Amniotic epithelial cell (primary cell): ENCODE results near the gene BEST3.
"Not testable (repeated sequence)": the region's sequence is repeated elsewhere in the genome, so short reads cannot be mapped to it uniquely, and the experiment has no call there.

Source experiments
- DNase-seq: peaks from one replicate; pipeline ENCODE4 v3.0.0-alpha.2; 2010; ENCODE audit warnings: low read depth

BEST3 gene

DNA sequence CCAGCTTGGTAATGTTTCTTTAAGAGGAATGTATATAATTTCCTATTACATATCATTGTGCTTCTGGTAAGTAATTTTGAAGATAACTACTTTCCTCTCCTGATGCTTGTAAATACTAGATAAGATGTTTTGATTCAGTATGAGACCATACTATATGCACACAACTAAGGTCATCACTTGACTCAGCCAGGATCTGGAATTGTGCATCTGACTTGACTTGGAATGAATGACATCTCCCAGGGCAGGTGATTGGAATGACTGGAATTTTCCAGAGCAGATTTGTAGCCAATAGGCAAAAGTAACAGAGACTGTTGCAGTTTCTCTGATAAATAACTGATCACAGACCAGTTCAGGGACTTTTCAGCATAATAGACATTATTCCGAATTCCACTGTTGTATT lies 11.1 kb downstream of the BEST3 start:
- DNase-seq = peak; percentile 66

GRCh38 chr12:69687390-69687789 lies 11.7 kb downstream of the BEST3 start:
- peak; percentile 69 for DNase-seq

DNA sequence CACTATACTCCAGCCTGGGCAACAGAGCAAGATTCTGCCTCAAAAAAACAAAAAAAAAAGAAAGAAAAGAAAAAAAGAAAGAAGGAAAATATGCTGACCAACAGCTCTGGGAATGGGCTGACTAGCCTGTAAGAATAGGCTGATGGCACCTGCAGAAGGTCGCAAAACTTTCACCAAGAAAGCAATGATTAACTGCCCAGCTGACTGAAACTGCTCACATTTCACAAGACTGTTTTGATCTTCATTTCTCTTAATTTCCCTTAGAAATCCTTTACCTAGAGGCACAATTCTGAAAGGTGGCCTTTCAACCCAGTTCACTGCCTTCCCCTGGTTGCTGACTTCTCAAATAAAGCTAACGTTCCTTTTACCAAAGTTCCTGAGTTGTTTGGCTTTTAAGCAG lies 12.4 kb downstream of the BEST3 start:
- peak; percentile 9 for DNase-seq

GRCh38 chr12:69685810-69686209 lies 13.3 kb downstream of the BEST3 start:
- DNase-seq = peak; percentile 39

- DNase-seq = no peak
These were observed 14.6 kb downstream of the BEST3 start for GRCh38 chr12:69684466-69684865.

DNA sequence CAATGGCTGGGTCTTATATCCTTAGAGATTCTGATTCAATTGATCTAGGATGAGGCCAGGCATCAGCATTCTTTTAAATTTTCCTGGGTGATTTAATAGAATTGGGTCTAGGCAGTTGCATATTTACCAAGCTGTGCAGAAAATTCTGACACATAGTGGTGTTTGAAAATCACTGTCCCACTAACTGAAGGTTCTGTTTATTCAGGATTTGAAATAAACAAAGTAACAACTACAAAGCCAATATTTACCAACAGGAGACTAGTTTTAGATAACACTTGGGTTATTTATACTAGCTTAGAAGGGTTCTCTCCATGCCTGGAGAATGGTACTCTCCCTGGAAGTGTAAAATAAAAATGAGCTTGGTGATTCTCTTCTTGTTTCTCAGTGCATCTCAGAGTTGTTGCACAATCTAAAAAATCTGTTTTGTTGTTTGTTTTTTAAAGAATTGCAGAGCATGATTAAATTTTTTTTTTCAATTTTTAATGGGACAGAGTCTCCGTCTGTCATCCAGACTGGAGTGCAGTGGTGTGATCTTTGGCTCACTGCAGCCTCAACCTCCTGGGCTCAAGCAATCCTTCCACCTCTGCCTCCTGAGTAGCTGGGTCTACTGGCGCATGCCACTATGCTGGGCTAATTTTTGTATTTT lies 16.9 kb downstream of the BEST3 start:
- DNase-seq = no peak

- no peak for DNase-seq
These were observed 20.0 kb downstream of the BEST3 start for GRCh38 chr12:69679119-69679518.

DNA sequence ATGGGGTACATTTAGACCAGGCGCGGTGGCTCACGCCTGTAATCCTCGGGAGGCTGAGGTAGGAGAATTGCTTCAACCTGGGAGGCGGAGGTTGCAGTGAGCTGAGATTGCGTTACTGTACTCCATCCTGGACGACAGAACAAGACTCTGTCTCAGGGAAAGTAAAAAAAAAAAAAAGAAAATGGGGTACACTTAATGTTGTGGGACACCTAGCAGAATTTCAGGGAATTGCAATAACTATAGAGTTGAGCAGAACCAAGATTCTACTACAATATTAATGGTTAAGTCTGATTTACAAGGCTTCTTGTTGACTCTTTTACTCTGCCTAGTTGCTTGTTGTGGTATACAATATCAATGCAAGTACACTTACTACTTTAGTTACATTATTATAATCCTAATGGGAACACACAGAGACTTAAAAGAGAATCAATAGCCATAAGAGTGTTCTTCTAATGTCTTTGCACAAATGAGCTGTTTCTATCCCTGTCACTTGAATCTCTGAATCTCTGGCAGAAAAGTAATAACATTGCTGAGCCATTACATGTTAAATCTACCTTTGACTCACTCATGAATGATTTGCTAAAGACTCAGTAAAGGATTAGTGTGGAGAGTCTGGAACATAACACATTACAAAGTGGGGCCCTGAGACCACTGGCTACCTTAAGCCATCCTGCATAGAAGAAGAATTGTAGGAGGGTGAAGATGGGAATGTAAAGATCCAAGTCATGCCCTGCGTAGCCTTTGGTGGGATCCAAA lies 22.7 kb downstream of the BEST3 start:
- peak; percentile 52 for DNase-seq

DNA sequence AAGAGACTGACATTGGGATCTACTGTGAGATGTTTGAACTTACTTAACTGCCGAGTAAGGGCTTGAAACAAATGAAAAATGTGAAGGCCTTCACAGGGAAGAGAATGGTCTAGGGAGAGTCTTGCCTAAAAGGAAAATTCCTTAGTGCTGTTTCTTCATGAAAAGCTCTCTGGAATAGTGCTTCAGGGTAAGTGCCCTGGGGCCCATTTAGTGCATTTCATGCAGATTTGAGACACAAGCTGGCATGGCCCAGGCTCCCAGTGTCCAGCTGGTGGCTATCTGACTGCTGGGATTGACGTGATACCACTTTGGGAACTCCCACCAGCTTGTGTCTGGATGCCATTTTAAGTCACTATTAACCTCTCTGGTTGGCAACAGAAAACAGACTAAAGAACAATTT lies 26.9 kb downstream of the BEST3 start:
- DNase-seq = no peak

- no peak for DNase-seq
These were observed 27.5 kb downstream of the BEST3 start for GRCh38 chr12:69671597-69671996.

DNA sequence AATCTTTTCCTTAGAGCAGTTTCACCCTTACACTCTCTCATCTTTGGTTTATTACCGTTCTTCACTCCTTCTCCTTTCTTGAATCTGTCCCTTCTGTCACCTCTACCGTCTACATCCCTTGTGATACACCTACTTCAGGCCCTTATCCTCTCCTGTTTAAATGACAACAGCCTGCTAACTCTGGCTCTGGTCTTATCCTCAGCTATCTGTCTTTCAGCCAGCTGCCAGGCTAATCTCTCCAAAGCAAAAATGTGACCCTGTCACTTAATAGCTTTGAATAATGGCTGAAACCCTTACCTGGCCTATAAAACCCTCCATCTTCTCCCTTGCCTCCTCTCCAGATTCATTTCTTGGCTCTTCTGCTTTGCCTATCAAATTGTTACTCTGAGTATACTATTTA lies 32.3 kb downstream of the BEST3 start:
- DNase-seq = no peak

GRCh38 chr12:69664930-69665377 lies 34.1 kb downstream of the BEST3 start:
- DNase-seq = not testable (repeated sequence)

GRCh38 chr12:69663726-69664125 lies 35.4 kb downstream of the BEST3 start:
- no peak for DNase-seq

DNA sequence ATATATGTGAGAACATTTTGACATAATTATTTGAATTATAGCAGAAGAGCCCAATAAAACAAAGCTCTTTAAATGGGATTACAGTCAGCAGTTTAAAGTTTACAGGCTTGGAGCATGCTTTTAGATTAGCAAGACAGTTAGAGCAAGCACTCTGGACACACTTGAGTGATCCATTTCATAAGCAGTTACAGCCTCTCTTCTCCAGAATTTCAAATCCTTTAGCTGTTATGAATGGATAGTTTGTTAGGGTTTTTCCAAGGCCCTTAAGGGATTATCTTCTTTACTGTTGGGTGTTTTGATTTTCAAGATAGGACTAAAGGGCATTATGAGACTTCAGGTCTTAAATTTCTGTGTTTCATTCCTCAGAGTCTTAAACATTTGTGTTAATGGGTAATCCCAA lies 36.3 kb downstream of the BEST3 start:
- no peak for DNase-seq

DNA sequence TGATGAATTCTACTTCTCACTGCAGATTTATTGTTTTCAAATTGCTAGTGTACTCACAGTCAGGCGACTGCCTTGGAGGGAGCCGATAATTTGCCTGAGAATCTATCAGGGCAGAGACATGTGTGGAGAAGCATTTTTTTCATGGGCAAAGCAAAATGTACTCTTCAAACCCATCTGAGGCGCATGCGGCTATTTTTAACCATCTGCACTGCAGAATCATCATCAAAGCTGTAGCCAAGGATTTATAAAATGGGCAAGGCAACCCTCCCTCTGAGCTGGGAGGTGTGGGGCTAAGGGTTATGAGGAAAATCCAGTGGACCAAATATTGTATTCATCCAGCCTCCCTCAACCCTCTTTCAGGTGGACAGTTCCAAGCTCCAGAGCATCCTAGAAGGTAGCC lies 37.7 kb downstream of the BEST3 start:
- DNase-seq = no peak

GRCh38 chr12:69660164-69660863 lies 38.8 kb downstream of the BEST3 start:
- DNase-seq = no peak

DNA sequence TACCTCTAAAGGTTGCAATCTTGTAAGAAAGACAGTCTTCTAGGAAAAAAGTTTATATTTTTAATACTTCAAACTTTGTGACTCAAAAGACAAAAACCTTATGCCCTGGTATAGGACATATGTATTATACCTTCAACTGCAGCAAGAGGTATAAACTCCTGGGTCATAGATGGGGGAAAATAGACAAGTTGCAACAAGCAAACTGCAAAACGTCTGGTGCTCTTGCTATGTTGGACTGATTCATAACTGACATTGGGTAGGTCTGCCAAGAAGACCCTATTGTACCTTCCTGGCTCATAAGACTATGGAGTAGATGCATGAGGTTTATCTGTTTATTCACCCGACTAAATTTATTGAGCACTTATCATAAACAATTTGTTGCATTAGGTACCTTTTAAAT lies 40.9 kb downstream of the BEST3 start:
- DNase-seq = no peak

- DNase-seq = peak; percentile 75
These were observed 41.5 kb downstream of the BEST3 start for GRCh38 chr12:69657376-69658137.

DNA sequence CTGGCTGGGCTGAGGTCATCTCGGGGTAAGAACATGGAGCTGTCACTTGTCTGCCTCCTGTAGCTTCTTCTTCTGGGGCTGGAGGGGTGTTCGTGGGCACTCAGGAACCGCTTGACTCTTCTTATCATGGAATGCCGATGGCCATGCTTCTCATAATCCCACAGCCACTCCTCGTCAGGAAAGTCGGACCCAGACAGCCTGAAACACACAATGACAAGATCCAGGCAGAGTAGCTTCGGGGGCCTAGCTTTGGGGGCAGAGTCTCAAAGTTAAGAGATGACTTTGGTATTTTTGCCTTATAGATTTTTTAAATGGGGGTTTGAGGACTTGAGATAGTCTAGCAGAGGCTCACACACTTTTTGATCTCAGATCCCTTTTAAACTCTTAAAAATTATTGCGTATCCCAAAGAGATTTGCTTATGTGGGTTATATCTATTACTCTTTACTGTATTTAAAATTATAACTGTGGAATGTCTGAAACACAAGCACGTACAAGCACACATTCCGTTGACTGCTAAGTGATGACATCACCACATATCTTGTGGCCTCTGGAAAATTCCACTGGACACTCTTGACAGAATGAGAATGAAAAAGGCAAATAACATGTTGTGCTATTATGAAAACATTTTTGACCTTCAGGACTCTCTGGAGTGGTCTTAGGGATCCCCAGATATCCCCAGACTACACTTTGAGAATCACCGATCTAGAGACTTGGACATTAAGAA lies 43.3 kb downstream of the BEST3 start:
- peak; percentile 94 for DNase-seq

- DNase-seq = peak; percentile 42
These were observed 45.4 kb downstream of the BEST3 start for GRCh38 chr12:69653703-69654102.

DNA sequence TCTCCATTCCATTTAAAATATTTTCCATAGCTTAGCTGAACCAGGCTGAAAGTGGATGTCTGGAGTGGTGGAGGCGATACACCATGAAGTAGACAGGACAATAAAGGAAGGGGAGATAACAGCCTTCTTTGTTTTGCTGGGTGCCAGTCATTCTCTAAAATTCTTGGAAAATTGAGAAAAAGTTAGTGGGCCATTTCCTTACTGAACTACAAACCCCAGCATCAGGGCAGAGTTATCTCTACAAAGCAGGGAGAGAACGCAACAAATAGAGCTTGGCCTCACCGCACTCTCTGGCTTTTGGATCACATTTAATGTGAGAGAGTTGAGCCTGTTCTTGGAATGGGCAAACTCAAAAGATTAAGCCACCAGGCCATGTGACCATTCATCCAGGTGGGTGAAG lies 47.2 kb downstream of the BEST3 start:
- no peak for DNase-seq

DNA sequence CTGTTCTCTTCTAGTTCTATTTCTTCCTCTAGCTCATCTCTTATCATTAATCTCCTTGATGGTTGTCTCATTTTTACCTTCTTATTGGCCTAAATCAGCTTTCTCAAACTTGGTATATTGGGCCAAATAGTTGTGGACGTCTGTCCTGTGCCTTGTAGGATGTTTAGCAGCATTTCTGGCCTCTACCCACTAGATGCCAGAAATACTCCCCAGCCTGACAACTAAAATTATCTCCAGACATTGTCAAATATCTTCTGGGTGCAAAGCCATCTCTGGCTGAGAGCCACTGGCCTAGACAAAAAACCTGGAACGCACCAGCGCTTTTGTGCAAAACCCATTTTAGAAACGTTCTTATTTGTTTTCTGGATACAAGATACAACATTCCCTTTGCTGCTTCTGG lies 49.6 kb downstream of the BEST3 start:
- no peak for DNase-seq
